ENCODE data around the gene IRF2BP1.

DNA sequence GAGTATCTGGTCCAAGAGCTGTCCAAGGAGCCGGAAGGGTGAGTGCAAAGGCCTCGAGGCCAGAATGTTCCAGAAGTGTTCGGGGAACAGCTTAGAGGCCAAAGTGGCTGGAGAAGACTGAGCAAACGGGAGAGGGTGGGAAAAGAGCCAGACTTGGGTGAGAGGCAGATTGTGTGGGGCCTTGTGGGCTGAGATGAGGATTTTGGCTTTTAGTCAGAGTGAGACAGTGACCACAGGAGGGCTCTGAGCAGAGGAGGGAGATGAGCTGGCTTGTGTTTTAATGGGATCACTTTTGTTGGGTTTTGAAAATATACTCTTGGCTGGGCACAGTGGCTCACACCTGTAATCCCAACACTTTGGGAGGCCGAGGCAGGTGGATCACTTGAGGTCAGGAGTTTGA, 23.0 kb upstream of the IRF2BP1 start:
- TF ChIP-seq, protein P1, sequence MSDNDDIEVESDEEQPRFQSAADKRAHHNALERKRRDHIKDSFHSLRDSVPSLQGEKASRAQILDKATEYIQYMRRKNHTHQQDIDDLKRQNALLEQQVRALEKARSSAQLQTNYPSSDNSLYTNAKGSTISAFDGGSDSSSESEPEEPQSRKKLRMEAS (IDR thresholded peaks at IDR 0.05): no peak
- TF ChIP-seq, protein P2, sequence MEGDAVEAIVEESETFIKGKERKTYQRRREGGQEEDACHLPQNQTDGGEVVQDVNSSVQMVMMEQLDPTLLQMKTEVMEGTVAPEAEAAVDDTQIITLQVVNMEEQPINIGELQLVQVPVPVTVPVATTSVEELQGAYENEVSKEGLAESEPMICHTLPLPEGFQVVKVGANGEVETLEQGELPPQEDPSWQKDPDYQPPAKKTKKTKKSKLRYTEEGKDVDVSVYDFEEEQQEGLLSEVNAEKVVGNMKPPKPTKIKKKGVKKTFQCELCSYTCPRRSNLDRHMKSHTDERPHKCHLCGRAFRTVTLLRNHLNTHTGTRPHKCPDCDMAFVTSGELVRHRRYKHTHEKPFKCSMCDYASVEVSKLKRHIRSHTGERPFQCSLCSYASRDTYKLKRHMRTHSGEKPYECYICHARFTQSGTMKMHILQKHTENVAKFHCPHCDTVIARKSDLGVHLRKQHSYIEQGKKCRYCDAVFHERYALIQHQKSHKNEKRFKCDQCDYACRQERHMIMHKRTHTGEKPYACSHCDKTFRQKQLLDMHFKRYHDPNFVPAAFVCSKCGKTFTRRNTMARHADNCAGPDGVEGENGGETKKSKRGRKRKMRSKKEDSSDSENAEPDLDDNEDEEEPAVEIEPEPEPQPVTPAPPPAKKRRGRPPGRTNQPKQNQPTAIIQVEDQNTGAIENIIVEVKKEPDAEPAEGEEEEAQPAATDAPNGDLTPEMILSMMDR (IDR thresholded peaks at IDR 0.05): no peak
- no peak for TF ChIP-seq SREBF2 (IDR thresholded peaks at IDR 0.05)
- TF ChIP-seq POLR2A (IDR thresholded peaks at IDR 0.05; ENCODE audit: low read length): no peak
- TF ChIP-seq KDM1A (IDR thresholded peaks at IDR 0.05; ENCODE audit: low read depth): no peak
- TF ChIP-seq RNF2 (IDR thresholded peaks at IDR 0.05; ENCODE audit: borderline replicate concordance, low read depth): no peak
- TF ChIP-seq, protein P3, sequence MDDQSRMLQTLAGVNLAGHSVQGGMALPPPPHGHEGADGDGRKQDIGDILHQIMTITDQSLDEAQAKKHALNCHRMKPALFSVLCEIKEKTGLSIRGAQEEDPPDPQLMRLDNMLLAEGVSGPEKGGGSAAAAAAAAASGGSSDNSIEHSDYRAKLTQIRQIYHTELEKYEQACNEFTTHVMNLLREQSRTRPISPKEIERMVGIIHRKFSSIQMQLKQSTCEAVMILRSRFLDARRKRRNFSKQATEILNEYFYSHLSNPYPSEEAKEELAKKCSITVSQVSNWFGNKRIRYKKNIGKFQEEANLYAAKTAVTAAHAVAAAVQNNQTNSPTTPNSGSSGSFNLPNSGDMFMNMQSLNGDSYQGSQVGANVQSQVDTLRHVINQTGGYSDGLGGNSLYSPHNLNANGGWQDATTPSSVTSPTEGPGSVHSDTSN (IDR thresholded peaks at IDR 0.05): no peak
- no peak for TF ChIP-seq ZNF302 (CRISPR knock-in tag; IDR thresholded peaks at IDR 0.05)
- no peak for TF ChIP-seq MAFK (IDR thresholded peaks at IDR 0.05; ENCODE audit: partially characterized antibody)

Data from A549 (cell line).